Fibroblast of lung (primary cell): Measurements from ENCODE around the gene CFAP97D2.

Source experiments
- CTCF ChIP-seq, 2 donors: IDR thresholded peaks in 1 of 2; conservative IDR thresholded peaks in 1 of 2; 1 replicate in 1 of 2; 2 replicates in 1 of 2; pipeline ENCODE4 v1.5.1; 2011 to 2012; ENCODE audit warnings: low read length in 2 of 2, control low read depth in 1 of 2, inconsistent platforms in 1 of 2, low read depth in 1 of 2, mild to moderate bottlenecking in 1 of 2
- EZH2 ChIP-seq: IDR thresholded peaks from 2 replicates; pipeline ENCODE4 v1.5.1; 2012; ENCODE audit warnings: low read length, control low read depth, mild to moderate bottlenecking; ENCODE audit errors: missing control alignments

GRCh38 chr13:114149774-114150740, 29.0 kb upstream of the CFAP97D2 start:
- TF ChIP-seq CTCF (conservative IDR thresholded peaks at IDR 0.05 in 1 of 2, IDR thresholded peaks at IDR 0.05 in 1 of 2; ENCODE audit: low read depth in 1 of 2, low read length in 2 of 2): no peak
- no peak for TF ChIP-seq EZH2
